ENCODE measurements around the gene NELL1.

Gene NELL1

DNA sequence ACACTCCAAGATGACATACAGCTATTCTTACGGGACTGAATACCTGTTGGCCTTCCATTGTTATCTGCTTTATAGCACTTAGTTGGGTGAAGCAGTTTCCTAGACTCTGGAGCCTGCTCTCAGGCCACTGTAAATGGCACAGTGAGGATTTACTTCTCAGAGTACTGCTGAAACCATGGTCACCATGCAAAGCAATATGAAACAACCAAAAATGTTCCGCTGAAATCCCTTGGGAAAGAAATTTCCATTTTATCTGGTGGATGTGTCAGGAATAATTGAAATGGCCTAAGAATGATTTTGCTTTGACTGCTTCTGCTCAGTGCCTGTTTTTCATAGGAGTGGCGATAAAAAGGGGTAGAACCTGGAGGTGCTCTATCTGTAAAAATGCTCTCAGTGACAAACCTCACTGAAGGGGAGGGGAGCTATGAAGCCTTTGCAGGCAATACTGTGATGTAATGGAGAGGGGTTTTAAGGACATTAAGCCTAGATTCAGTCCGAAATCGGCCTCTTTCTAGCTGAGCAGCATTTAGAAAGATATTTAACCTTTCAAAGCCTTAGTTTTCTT, 871.9 kb downstream of the NELL1 start:
- no peak for DNase-seq (ENCODE audit: low read depth in 2 of 2)
- no peak overlapping the region for H3K4me3 ChIP-seq (replicated peaks in 1 of 2; ENCODE audit: low read depth in 2 of 2, low read length in 2 of 2)
- TF ChIP-seq, protein P1, sequence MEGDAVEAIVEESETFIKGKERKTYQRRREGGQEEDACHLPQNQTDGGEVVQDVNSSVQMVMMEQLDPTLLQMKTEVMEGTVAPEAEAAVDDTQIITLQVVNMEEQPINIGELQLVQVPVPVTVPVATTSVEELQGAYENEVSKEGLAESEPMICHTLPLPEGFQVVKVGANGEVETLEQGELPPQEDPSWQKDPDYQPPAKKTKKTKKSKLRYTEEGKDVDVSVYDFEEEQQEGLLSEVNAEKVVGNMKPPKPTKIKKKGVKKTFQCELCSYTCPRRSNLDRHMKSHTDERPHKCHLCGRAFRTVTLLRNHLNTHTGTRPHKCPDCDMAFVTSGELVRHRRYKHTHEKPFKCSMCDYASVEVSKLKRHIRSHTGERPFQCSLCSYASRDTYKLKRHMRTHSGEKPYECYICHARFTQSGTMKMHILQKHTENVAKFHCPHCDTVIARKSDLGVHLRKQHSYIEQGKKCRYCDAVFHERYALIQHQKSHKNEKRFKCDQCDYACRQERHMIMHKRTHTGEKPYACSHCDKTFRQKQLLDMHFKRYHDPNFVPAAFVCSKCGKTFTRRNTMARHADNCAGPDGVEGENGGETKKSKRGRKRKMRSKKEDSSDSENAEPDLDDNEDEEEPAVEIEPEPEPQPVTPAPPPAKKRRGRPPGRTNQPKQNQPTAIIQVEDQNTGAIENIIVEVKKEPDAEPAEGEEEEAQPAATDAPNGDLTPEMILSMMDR (IDR thresholded peaks at IDR 0.05; ENCODE audit: low read depth, low read length): no peak

DNA sequence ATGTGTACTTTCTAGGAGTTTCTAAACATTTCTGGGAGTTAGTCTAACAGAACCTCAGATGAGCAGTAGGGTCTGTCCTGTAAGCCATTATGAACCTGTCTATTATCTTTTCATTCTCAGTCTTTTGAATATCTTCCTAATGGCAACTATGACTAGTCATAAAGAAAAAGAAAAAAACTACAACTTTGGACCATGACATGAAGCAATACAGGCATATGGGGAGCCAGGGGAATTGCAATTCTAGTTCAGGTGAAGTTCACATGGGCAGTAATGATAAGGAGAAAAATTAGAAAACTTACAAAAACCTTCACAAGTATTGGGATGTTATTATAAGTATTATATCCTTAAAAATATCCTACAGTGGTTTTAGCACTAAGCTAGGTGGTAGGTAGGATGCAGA, 874.5 kb downstream of the NELL1 start:
- TF ChIP-seq, protein P1 (IDR thresholded peaks at IDR 0.05; ENCODE audit: low read depth, low read length): no peak
- DNase-seq (ENCODE audit: low read depth in 2 of 2): no peak
- no peak overlapping the region for H3K4me3 ChIP-seq (replicated peaks in 1 of 2; ENCODE audit: low read depth in 2 of 2, low read length in 2 of 2)

DNA sequence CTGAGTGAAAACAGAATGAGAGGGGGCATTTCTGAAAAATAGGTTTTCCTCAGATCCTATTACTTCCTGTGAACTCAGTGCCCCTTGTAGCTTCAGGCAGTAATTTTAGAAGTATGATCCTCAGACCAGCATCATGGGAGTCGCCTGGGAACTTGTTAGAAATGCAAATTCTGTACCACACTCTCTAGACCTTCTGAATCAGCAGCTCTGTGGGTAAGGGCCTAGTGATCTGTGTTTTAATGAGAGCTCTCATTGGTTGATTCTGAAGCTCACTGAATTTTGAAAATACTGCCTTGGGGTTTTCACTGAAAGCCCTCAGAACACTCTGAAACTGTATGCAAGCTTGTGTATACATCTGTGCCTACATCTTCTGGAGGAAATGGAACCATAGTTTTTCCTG, 876.3 kb downstream of the NELL1 start:
- no peak for DNase-seq (ENCODE audit: low read depth in 2 of 2)
- H3K4me3 ChIP-seq (replicated peaks in 1 of 2; ENCODE audit: low read depth in 2 of 2, low read length in 2 of 2): no peak overlapping the region
- TF ChIP-seq, protein P1 (IDR thresholded peaks at IDR 0.05; ENCODE audit: low read depth, low read length): no peak

DNA sequence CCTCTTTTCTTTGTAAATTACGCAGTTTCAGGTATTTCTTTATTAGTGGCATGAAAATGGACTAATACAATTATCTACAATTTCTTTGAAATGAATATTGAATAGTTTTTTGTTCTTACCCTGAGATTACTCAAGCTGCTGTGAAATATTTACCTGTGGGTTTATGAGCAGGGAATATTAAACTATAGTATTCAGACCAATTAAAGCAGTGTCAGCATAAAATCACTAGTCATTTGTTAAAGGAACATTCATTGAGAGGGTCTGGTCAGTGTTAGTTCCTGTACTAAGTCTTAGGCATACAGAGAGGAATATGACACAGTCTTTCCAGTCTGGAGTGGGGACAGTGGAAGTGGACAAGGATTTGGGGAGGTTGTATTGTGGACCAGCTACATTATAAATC, 877.3 kb downstream of the NELL1 start:
- TF ChIP-seq, protein P1 (IDR thresholded peaks at IDR 0.05; ENCODE audit: low read depth, low read length): no peak
- DNase-seq (ENCODE audit: low read depth in 2 of 2): no peak
- no peak overlapping the region for H3K4me3 ChIP-seq (replicated peaks in 1 of 2; ENCODE audit: low read depth in 2 of 2, low read length in 2 of 2)

DNA sequence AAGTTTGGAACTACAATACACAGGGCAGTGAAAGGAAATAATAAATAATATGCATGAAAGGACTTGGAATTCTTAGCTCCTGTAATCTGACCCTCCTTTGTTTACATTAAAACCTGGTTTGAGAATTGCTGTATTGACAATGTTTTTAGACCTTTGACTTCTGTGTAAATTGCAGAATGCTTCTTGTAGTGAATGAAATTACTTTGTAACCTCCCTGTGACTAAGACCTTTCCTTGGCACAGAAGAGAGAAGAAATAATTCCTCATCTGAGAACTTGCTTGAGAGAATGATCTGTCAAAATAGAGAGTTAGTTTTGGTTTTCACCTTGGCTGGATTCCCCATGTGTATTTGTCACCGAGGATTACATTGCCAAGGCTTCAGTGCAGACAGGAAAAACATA, 883.5 kb downstream of the NELL1 start:
- TF ChIP-seq, protein P1 (IDR thresholded peaks at IDR 0.05; ENCODE audit: low read depth, low read length): no peak
- DNase-seq (ENCODE audit: low read depth in 2 of 2): no peak
- H3K4me3 ChIP-seq (replicated peaks in 1 of 2; ENCODE audit: low read depth in 2 of 2, low read length in 2 of 2): no peak overlapping the region

DNA sequence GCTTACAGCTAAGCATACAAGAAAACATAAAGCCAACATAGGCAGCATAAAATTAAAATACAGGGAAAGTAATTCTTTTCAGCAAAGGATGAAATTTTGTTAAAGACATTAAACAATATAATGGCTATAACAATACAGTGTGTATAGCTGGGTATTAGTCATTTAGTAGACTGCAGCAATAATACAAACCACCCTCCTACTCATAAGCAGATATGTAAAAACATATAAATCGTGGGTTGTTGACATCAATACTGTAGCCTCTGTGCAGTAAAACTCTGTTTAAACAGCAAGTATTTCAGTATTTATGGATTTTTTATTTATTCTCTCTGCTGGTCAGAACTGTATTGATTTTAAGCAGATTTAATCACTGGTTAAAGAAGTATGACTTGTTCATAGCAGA, 884.4 kb downstream of the NELL1 start:
- DNase-seq (ENCODE audit: low read depth in 2 of 2): no peak
- TF ChIP-seq, protein P1 (IDR thresholded peaks at IDR 0.05; ENCODE audit: low read depth, low read length): no peak
- H3K4me3 ChIP-seq (replicated peaks in 1 of 2; ENCODE audit: low read depth in 2 of 2, low read length in 2 of 2): no peak overlapping the region

DNA sequence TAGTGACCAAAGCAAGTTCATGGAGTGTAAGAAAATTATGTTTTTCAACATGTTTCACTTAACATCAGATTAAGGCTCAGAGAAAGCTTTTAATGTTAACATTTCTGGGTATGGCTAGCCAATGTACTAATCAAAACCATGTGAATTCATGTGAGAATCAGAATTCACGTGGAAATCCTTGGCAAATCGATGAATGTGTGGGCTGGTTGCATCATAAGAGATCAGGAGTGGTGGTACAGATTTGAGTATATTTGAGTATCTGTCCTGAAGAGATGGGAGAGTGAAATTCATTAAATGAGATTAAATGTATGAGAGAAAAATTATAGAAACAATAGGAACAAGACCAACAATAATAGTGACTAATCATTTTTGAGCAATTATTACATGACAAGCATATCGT, 884.9 kb downstream of the NELL1 start:
- no peak for DNase-seq (ENCODE audit: low read depth in 2 of 2)
- TF ChIP-seq, protein P1 (IDR thresholded peaks at IDR 0.05; ENCODE audit: low read depth, low read length): no peak
- H3K4me3 ChIP-seq (replicated peaks in 1 of 2; ENCODE audit: low read depth in 2 of 2, low read length in 2 of 2): no peak overlapping the region

All from cardiac fibroblast (primary cell).